Omental fat pad (tissue), 4 donors: Measurements from ENCODE around the gene BPIFB3. TPM values are rescaled to one million over a fixed set of nuclear protein-coding genes. Genes with fewer than 3 reads are reported as not detected.

Experiments used
- ATAC-seq: fragments of 150-250 bp; one replicate; pipeline ENCODE4 v1.9.1; 2016; ENCODE audit warnings: mild to moderate bottlenecking, moderate library complexity; ENCODE audit not compliant: low FRiP score
- DNase-seq: peaks from one replicate; pipeline ENCODE4 v3.0.0-alpha.2; 2019; ENCODE audit warnings: low spot score
- total RNA-seq, 4 donors: library from RNA; depleted of rRNA; stranded (reverse); fragments of >200 nt; gene quantifications; one replicate each; pipeline ENCODE4 v1.1.0, GENCODE V29; 2016
- TF ChIP-seq, protein P1 (sequence below), 3 donors: fragments of 450-650 bp; IDR thresholded peaks; one replicate each; pipeline ENCODE4 v1.5.1; 2016 to 2017; ENCODE audit warnings: antibody characterized with exemption in 3 of 3, mild to moderate bottlenecking in 3 of 3, moderate library complexity in 2 of 3

The BPIFB3 gene
- total RNA-seq, 4 donors from 2014 or later, result not detected

DNA sequence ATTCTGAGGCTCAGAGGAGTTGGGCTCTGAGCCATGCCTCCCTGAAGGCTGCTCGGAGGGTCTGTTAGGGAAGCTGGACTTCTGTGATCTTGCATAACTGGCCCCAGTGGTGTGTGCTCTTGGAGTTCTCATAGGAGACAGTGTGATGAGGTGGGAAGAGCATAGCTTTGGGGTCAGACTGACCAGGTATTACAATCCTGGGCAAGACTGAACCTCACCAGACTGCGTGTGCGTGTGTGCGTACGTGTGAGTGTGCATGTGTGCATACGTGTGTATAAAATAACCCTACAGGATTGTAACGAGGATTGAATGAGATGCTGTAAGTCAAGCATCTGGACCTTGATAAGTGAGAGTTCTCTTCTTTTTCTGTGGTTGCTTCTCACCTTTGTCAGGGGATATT, 36.2 kb upstream of the BPIFB3 start:
- ATAC-seq, result no peak
- TF ChIP-seq, protein P1, sequence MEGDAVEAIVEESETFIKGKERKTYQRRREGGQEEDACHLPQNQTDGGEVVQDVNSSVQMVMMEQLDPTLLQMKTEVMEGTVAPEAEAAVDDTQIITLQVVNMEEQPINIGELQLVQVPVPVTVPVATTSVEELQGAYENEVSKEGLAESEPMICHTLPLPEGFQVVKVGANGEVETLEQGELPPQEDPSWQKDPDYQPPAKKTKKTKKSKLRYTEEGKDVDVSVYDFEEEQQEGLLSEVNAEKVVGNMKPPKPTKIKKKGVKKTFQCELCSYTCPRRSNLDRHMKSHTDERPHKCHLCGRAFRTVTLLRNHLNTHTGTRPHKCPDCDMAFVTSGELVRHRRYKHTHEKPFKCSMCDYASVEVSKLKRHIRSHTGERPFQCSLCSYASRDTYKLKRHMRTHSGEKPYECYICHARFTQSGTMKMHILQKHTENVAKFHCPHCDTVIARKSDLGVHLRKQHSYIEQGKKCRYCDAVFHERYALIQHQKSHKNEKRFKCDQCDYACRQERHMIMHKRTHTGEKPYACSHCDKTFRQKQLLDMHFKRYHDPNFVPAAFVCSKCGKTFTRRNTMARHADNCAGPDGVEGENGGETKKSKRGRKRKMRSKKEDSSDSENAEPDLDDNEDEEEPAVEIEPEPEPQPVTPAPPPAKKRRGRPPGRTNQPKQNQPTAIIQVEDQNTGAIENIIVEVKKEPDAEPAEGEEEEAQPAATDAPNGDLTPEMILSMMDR (IDR thresholded peaks at IDR 0.05), result no peak
- no peak for DNase-seq

DNA sequence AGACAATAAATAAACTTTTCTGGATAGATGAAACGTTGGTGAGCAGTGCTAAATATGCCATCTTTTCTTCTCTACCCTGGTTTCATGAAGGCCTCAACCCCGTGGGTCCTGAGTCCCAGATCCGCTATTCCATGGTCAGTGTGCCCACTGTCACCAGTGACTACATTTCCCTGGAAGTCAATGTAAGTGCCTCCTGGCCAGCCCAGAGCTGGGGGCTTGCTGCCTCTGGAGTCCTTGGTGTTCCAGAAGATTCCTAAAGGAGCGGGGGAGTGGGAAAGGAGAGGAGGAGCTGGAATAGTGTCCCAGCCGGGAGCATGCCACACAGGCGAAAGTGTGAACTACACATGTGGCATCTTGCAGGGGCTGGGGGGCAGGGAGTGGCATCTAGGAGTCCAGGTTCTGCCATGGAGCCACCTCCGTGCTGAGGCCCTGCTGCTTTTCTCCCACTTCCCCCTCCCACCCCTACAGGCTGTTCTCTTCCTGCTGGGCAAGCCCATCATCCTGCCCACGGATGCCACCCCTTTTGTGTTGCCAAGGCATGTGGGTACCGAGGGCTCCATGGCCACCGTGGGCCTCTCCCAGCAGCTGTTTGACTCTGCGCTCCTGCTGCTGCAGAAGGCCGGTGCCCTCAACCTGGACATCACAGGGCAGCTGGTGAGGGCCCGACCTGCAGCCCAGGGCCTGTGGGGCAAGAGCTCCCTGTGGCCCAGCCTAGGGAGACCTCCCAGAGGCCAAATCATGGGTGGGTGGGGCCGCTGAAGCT, 35.4 kb upstream of the BPIFB3 start:
- no peak for DNase-seq
- TF ChIP-seq, protein P1 (IDR thresholded peaks at IDR 0.05), result no peak
- no peak for ATAC-seq

DNA sequence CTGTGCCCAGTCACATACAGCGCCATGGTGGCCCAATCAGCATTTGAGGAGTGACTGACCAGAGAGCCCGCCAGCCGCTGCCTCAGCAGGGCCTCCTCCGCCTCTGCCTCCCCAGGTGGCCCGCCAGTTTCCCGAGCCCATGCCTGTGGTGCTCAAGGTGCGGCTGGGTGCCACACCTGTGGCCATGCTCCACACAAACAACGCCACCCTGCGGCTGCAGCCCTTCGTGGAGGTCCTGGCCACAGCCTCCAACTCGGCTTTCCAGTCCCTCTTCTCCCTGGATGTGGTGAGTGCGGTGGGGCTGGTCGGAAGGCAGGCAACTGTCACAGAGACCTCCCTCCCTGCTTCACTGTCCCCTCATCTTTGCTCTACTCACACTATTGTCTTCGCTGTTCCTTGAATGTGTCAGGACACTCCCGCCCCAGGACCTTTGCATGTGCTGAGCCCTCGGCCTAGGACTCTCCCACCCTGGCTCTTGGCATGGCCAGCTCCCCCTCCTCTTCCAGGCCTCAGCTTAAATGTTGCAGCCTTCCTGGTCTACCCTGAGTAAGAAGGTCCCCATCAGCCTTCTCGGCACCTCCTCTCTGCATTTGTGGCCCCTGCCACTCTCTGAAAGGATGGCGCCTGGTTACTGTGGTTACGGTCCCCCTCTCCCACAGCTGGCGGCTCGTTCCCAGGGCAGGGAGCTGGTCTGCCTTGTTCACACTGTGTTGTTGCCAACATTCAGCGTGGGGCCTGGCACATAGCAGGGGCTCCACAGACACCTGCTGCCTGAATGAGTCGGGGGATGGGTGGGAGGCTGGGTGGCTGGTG, 34.0 kb upstream of the BPIFB3 start:
- no peak for DNase-seq
- no peak for ATAC-seq
- TF ChIP-seq, protein P1 (IDR thresholded peaks at IDR 0.05), result no peak

DNA sequence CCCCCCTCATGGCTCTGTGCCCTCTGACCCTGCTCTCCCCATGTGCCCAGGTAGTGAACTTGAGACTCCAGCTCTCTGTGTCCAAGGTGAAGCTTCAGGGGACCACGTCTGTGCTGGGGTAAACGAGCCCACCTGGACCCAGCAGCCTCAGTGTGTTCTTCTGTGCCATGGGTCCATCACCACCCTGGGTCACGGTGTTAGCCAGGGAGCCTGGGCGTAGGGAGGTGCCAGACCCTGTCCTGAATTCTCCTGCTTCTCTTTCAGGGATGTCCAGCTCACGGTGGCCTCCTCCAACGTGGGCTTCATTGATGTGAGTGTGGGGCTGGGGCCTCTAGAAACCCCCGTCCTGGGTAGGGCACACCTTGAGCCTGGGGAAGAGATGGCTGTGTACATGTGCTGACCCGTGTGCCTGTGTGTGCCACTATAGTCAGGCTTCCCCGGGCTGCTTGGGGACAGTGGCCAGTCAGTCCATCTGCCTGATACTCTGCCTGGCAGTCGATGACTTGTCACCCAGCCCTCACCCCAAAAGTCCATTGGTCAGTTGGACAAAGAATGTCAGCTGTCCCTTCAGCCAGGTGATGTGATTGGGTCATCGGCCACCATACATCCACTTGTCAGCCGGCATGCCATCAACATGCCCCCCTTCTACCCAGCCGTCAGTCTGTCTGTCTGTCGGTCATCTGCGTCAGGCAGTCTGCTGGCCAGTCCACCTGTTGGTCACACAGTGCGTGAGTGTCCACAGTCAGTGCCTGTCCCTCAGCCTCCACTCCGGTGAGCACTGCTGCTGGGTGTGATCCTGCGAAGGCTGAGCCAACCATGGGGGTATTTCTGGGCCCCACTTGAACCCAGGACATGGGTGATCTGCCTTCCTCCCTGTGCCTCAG, 33.2 kb upstream of the BPIFB3 start:
- ATAC-seq, result no peak
- TF ChIP-seq, protein P1 (IDR thresholded peaks at IDR 0.05), result no peak
- no peak for DNase-seq

DNA sequence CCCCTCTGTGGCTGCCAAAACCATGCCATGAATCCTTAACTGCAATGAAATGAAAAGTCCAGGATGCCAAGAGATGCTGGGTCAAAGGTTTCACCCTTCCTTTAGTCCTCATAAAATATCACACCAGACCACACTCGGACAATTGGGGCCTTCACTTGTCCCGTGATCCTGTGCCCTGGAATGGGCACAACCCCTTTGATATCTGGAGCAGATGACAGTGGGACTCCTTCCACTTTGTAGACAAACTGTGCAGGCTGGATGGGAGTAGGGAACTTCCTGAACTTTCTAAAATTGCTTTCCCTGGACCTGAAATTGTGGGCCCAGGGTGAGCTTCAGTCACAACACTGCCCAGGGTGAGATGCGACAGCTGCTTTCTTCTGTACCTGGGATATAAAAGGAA, 31.8 kb upstream of the BPIFB3 start:
- TF ChIP-seq, protein P1 (IDR thresholded peaks at IDR 0.05), result no peak
- ATAC-seq, result no peak

DNA sequence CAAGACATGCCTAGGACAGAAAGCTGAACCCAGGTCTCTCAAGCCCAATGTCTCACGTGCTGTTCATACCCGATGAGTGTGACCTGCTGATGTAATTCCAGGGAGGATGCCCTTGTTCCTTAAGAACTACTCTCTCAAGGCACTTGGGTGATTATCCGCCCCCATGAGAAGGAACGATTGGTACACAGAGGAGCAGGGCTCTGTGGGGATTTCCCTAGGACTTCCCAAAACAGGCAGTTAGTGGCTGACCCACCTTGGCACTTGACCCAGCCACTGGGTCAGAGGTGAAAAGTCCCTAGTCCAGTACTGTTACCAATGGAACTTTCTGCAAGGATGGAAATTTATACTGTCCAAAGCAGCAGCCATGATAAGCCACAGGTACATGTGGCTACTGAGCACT, 31.4 kb upstream of the BPIFB3 start:
- ATAC-seq (no peak), DNase-seq (no peak)
- TF ChIP-seq, protein P1 (IDR thresholded peaks at IDR 0.05), result no peak

More for the DNA sequence above, 31.8 kb upstream of the BPIFB3 start:
- DNase-seq, result no peak
